Naive thymus-derived CD4-positive, alpha-beta T cell (primary cell): ENCODE data around the gene LOXL1. TPM values are rescaled to one million over a fixed set of nuclear protein-coding genes. Genes with fewer than 3 reads are reported as not detected.

ENCODE experiments used
- ATAC-seq: fragments of 150-1000 bp; cut with Tn5 transposase; 2 replicates; pipeline ENCODE4 v1.10.0; 2021; ENCODE audit warnings: mild to moderate bottlenecking, moderate library complexity
- CTCF ChIA-PET: fragments of 350-600 bp; sonication (Branson Sonifier 250); formaldehyde crosslinking; loops from one replicate; lab custom pipeline; 2021; ENCODE audit warnings: antibody characterized with exemption; lab: Charles Lee
- POLR2A ChIA-PET: fragments of 350-600 bp; sonication (Branson Sonifier 250); formaldehyde crosslinking; loops from one replicate; lab custom pipeline; 2021; ENCODE audit warnings: antibody characterized with exemption, inconsistent platforms; lab: Charles Lee
- DNase-seq, 9 donors: peaks; one replicate each; pipeline versions ENCODE4 v3.0.0 to v3.0.0-alpha.2; 2020 to 2022; ENCODE audit warnings: mixed read lengths in 1 of 9
- H3K27ac ChIP-seq: one replicate; pipeline ENCODE4 v1.7.0; 2013; ENCODE audit warnings: mild to moderate bottlenecking, low read depth, low read length, moderate library complexity
- H3K27me3 ChIP-seq, 2 donors: one replicate each; pipeline ENCODE4 v1.7.0; 2013; ENCODE audit warnings: low read length in 2 of 2, mild to moderate bottlenecking in 2 of 2, moderate library complexity in 2 of 2; ENCODE audit not compliant: control insufficient read depth in 2 of 2, insufficient read depth in 2 of 2
- H3K36me3 ChIP-seq, 3 experiments: 1 replicate in 2 of 3; 2 replicates in 1 of 3; pipeline ENCODE4 v1.7.0; 2013; ENCODE audit warnings: low read length in 3 of 3, mild to moderate bottlenecking in 3 of 3, moderate library complexity in 1 of 3; ENCODE audit not compliant: insufficient read depth in 3 of 3, control insufficient read depth in 2 of 3
- H3K4me1 ChIP-seq, 2 donors: one replicate each; pipeline ENCODE4 v1.7.0; 2013; ENCODE audit warnings: low read length in 2 of 2, mild to moderate bottlenecking in 2 of 2, moderate library complexity in 1 of 2; ENCODE audit not compliant: control insufficient read depth in 2 of 2, insufficient read depth in 2 of 2
- H3K4me3 ChIP-seq: 2 replicates; pipeline ENCODE4 v1.7.0; 2013; ENCODE audit warnings: mild to moderate bottlenecking, low read length
- H3K9me3 ChIP-seq, 3 experiments: 1 replicate in 2 of 3; 2 replicates in 1 of 3; pipeline ENCODE4 v1.7.0; 2013; ENCODE audit warnings: low read length in 3 of 3; ENCODE audit not compliant: control insufficient read depth in 2 of 3
- H3K27ac Mint-ChIP-seq, 9 donors: one replicate each; pipeline ENCODE4 v1.8.0; 2020 to 2022; ENCODE audit warnings: mixed read lengths in 9 of 9, mild to moderate bottlenecking in 8 of 9, moderate library complexity in 5 of 9, inconsistent platforms in 2 of 9
- H3K27me3 Mint-ChIP-seq, 5 donors: one replicate each; pipeline ENCODE4 v1.8.0; 2021 to 2022; ENCODE audit warnings: mixed read lengths in 5 of 5, mild to moderate bottlenecking in 1 of 5
- H3K36me3 Mint-ChIP-seq, 5 donors: one replicate each; pipeline ENCODE4 v1.8.0; 2020 to 2022; ENCODE audit warnings: mixed read lengths in 5 of 5, mild to moderate bottlenecking in 3 of 5, inconsistent platforms in 1 of 5
- H3K4me1 Mint-ChIP-seq, 7 donors: one replicate each; pipeline ENCODE4 v1.8.0; 2020 to 2022; ENCODE audit warnings: mixed read lengths in 7 of 7, mild to moderate bottlenecking in 3 of 7, inconsistent platforms in 1 of 7
- H3K4me3 Mint-ChIP-seq, 10 donors: one replicate each; pipeline ENCODE4 v1.8.0; 2020 to 2022; ENCODE audit warnings: mild to moderate bottlenecking in 10 of 10, mixed read lengths in 10 of 10, moderate library complexity in 6 of 10, inconsistent platforms in 2 of 10
- H3K9me3 Mint-ChIP-seq, 11 donors: one replicate each; pipeline ENCODE4 v1.8.0; 2020 to 2022; ENCODE audit warnings: mixed read lengths in 11 of 11, mild to moderate bottlenecking in 4 of 11, inconsistent platforms in 1 of 11, moderate library complexity in 1 of 11
- intact Hi-C, 2 donors: fragments of 100-400 bp; cut with micrococcal nuclease; formaldehyde crosslinking; loops; one replicate each; pipeline ENCODE4 v1.15.1; 2023
- polyA plus RNA-seq, 2 donors: library from polyadenylated mRNA; unstranded; fragments of 300-500 nt; fragmentation: Illumina TruSeq; gene quantifications; one replicate each; pipeline ENCODE4 v1.2.3, GENCODE V29; 2021
- total RNA-seq, 6 experiments: library from RNA in 5 of 6; stranded (reverse) in 5 of 6; gene quantifications; 1 replicate in 5 of 6; 2 replicates in 1 of 6; pipeline ENCODE4 v1.2.3 and lab custom pipeline; 2021 to 2026

The LOXL1 gene
- total and polyA plus RNA-seq, 7 experiments from 2014 or later: 0.49 to 2.3 (median 1.3) TPM

DNA sequence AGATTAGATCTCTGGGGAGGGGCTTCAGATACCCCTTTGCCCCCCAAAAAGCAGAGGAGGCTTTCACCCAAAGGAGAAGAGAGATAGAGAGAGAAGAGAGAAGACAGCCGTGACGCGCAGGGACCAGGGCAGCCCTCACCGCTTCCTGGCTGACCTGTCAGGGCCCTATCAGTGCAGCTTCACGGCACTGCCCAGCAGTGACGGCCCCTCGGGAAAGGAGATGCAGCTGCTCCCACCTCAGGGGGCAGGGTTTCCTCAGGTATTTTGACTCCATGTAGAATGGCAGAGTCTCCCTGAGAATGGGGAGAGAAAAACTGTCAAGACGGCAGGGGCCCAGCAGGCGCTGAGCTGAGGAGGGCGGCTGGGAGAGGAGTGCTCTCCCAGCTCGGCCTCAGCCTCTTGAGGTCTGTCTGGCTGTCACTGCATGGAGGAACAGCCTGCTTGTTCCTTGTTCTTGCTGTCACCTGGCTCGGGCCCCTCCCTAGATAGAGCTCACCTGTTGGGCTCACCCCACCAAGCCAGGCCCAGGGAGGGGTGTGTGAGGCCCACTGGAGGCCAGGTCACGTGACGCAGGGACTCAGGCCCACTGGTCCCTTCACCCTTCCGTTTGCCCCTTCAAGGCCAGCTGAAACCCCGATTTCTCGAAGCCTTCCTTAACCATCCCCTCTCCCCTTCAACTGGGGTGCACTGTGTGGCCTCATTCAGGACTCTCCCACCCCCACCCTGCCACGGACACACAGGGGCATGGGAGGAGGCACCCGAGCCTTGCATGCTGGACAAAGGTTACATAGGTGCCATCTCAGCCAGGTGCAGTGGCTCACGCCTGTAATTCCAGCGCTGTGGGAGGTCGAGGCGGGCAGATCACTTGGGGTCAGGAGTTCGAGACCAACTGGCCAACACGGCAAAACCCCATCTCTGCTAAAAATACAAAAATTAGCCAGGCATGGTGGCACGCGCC, 28.2 kb downstream of the LOXL1 start:
- peaks cover 21 to 36% (median 32%) of the 10 kb centered on the region in 7 donors for H3K4me1 Mint-ChIP-seq
- intact Hi-C loops: no loop called here
- H3K36me3 ChIP-seq: no peaks in the 10 kb centered on the region

DNA sequence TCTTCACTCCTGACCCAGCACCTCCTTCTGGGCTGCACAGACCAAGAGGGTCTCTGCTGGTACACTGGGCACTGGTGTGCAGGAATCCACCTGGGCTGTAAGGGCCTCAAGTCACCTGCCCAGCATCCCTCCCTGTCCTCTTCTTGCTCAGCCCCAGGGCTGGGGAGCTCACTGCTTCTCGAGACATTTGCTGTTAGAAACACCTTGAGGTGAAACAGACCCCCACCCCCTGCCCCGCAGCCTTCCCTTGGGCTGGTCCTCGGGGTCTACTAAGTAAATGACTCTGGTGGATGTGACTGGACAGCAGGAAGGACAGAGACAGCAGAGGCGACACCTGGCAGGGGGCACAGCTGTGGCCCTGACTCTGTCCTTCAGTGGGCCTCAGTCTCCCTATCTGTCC, 29.1 kb downstream of the LOXL1 start:
- CTCF ChIA-PET: no interaction called here
- H3K9me3 Mint-ChIP-seq: no peaks in the 10 kb centered on the region
- no peaks in the 10 kb centered on the region for H3K27me3 Mint-ChIP-seq
- peak overlapping the region in 3 of 9 donors; percentile 47 to 84 (median 72) for H3K27ac Mint-ChIP-seq
- DNase-seq (no peak), ATAC-seq (no peak)
- Histone ChIP-seq H3K27me3 (no peaks in the 10 kb centered on the region), H3K27ac (no peak overlapping the region), H3K36me3 (no peaks in the 10 kb centered on the region), H3K9me3 (no peaks in the 10 kb centered on the region), H3K4me1 (peaks cover 12 to 19% of the 10 kb centered on the region in 2 donors), H3K4me3 (no peak overlapping the region)
- POLR2A ChIA-PET: interaction anchor here (0.8 kb wide), 1 partner anchor 44 kb away, joined by 3 read pairs; no protein-coding TSS in a partner anchor
- H3K36me3 Mint-ChIP-seq: no peaks in the 10 kb centered on the region
- peaks cover 22 to 43% (median 38%) of the 10 kb centered on the region in 7 donors for H3K4me1 Mint-ChIP-seq
- H3K4me3 Mint-ChIP-seq: no peak overlapping the region
- intact Hi-C loops: no loop called here

More for the DNA sequence above, 28.2 kb downstream of the LOXL1 start:
- Histone ChIP-seq H3K4me1 (peaks cover 8 to 14% of the 10 kb centered on the region in 2 donors), H3K27ac (no peak overlapping the region), H3K4me3 (no peak overlapping the region), H3K27me3 (no peaks in the 10 kb centered on the region), H3K9me3 (no peaks in the 10 kb centered on the region)
- H3K4me3 Mint-ChIP-seq: no peak overlapping the region
- H3K9me3 Mint-ChIP-seq: no peaks in the 10 kb centered on the region
- ATAC-seq (no peak), DNase-seq (no peak)
- no peaks in the 10 kb centered on the region for H3K36me3 Mint-ChIP-seq
- peak overlapping the region in 3 of 9 donors; percentile 16 to 36 (median 34) for H3K27ac Mint-ChIP-seq
- POLR2A ChIA-PET: interaction anchor here (3.4 kb wide), 1 partner anchor 10 kb away, joined by 25 read pairs; no protein-coding TSS in a partner anchor
- CTCF ChIA-PET: interaction anchor here (0.6 to 4.1 kb wide), 3 partner anchors 9 to 19 kb away, joined by 3 to 29 read pairs (median 10); no protein-coding TSS in a partner anchor
- no peaks in the 10 kb centered on the region for H3K27me3 Mint-ChIP-seq

DNA sequence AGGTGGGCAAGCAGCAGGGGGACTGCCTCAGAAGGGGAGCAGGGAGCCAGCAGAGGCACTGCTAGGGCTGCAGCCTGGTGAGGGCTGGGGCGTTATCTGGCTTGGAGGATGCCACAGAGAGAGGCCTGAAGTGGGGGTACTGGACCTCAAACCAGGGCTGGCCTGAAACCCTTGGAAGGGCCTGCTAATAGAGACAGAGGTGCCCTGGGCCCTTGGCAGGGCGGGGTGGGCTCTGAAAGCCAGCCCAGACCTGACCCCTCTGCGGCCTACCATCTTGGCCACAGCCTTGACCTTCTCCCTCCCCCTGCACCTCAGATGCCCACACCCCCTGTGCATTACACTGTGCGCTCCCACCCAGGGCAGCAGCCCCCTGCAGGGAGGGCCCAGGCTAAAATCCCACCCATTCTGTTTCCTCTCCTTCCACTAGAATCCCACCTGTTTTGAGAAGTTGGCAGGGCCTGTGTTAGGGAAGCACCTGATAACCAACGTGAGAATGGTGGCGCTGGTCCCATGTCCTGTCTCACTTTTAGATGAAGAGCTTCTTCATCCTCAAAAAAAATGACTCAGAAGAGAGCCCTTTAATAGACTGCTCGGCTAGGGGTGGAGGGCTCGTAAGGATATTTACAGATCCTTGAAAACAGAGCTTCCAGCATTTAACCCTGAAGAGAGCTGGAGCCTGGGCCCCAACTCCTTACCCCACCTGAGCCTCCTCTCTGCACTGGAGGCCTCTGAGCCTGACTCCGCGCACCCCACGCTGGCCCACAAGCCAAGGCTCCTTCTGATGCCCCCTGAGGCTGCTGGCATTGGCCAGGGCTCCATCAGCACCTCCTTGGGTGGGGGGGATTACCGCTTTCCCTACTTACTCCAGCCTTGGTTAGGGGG, 29.8 kb downstream of the LOXL1 start:
- CTCF ChIA-PET: interaction anchor here (1.3 to 2.0 kb wide), 3 partner anchors 8 to 18 kb away, joined by 3 to 8 read pairs (median 4); no protein-coding TSS in a partner anchor
- H3K27ac Mint-ChIP-seq: peak overlapping the region in 5 of 9 donors; percentile 34 to 84 (median 72)

DNA sequence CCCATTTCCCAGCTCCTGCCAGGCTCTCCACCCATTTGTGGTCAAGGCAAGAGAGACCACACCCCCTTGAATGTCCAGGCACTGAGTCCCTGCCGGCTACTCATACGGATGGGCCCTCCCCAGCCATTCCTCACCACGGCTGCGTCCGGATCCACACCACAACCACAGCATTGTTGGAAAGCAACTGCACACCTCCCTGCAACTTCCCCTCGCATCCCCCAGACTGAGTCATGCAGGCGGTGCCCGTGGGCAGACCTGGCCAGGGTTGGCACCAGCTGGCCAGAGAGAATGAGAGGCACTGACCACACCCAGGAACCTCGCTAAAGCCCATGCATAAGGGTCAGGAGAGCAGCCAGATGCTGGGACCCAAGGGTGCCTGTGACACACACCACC, 30.5 kb downstream of the LOXL1 start:
- H3K4me1 ChIP-seq: peaks cover 12% of the 10 kb centered on the region in 2 donors
- no peaks in the 10 kb centered on the region for H3K27me3 ChIP-seq
- ATAC-seq (peak; percentile 33), DNase-seq (no peak)
- intact Hi-C loops: no loop called here
- no peaks in the 10 kb centered on the region for H3K9me3 ChIP-seq
- Mint-ChIP-seq H3K4me3 (no peak overlapping the region), H3K36me3 (no peaks in the 10 kb centered on the region), H3K27me3 (no peaks in the 10 kb centered on the region), H3K9me3 (no peaks in the 10 kb centered on the region), H3K4me1 (peaks cover 15 to 42% (median 37%) of the 10 kb centered on the region in 7 donors), H3K27ac (peak overlapping the region in 5 of 9 donors; percentile 14 to 89 (median 66))
- no peak overlapping the region for H3K4me3 ChIP-seq
- H3K27ac ChIP-seq: no peak overlapping the region
- POLR2A ChIA-PET: interaction anchor here (1.1 kb wide), 1 partner anchor 11 kb away, joined by 3 read pairs; no protein-coding TSS in a partner anchor
- no peaks in the 10 kb centered on the region for H3K36me3 ChIP-seq
- CTCF ChIA-PET: interaction anchor here (1.3 to 2.0 kb wide), 3 partner anchors 8 to 18 kb away, joined by 3 to 8 read pairs (median 4); no protein-coding TSS in a partner anchor

More for the DNA sequence above, 29.8 kb downstream of the LOXL1 start:
- Mint-ChIP-seq H3K36me3 (no peaks in the 10 kb centered on the region), H3K4me1 (peaks cover 19 to 45% (median 41%) of the 10 kb centered on the region in 7 donors), H3K27me3 (no peaks in the 10 kb centered on the region), H3K4me3 (no peak overlapping the region), H3K9me3 (no peaks in the 10 kb centered on the region)
- no peak overlapping the region for H3K27ac ChIP-seq
- H3K4me1 ChIP-seq: peaks cover 12 to 16% of the 10 kb centered on the region in 2 donors
- H3K36me3 ChIP-seq: no peaks in the 10 kb centered on the region
- no peak for DNase-seq
- no peak overlapping the region for H3K4me3 ChIP-seq
- no peaks in the 10 kb centered on the region for H3K27me3 ChIP-seq
- intact Hi-C loops: no loop called here
- POLR2A ChIA-PET: interaction anchor here (0.8 to 1.1 kb wide), 2 partner anchors 12 to 45 kb away, joined by 3 read pairs; no protein-coding TSS in a partner anchor
- ATAC-seq: no peak
- no peaks in the 10 kb centered on the region for H3K9me3 ChIP-seq

DNA sequence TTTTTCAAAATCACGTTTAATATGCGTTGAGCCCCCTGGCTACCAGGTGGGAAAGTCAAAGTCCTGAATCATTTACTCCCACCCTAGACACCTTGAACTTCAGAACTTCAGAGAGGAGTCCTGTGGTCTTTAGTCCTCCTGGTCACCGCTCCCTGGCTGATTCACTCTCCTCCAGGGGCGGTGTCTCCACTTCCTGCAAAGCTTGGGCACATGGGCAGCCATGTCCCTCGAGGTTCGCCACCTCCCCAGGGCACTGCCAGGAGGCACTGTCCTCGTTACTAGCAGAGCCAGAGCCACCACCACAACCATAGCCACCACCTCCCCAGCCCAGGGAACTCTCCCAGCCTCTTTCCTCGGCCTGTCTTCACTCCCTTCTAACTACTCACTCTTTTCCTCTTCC, 31.0 kb downstream of the LOXL1 start:
- no peaks in the 10 kb centered on the region for H3K36me3 ChIP-seq
- DNase-seq (no peak), ATAC-seq (no peak)
- no peak overlapping the region for H3K27ac ChIP-seq
- no peaks in the 10 kb centered on the region for H3K27me3 ChIP-seq
- Mint-ChIP-seq H3K4me3 (no peak overlapping the region), H3K4me1 (peaks cover 15 to 41% (median 37%) of the 10 kb centered on the region in 7 donors), H3K36me3 (no peaks in the 10 kb centered on the region), H3K27ac (peak overlapping the region in 8 of 9 donors; percentile 64 to 97 (median 78)), H3K27me3 (no peaks in the 10 kb centered on the region), H3K9me3 (no peaks in the 10 kb centered on the region)
- H3K4me1 ChIP-seq: peaks cover 12% of the 10 kb centered on the region in 2 donors
- POLR2A ChIA-PET: interaction anchor here (0.8 to 1.1 kb wide), 2 partner anchors 10 to 24 kb away, joined by 3 read pairs; no protein-coding TSS in a partner anchor
- CTCF ChIA-PET: interaction anchor here (1.4 to 2.0 kb wide), 3 partner anchors 8 to 21 kb away, joined by 4 to 8 read pairs (median 4); no protein-coding TSS in a partner anchor
- intact Hi-C loops: no loop called here
- H3K4me3 ChIP-seq: no peak overlapping the region
- no peaks in the 10 kb centered on the region for H3K9me3 ChIP-seq
